OCI-LY7 (cell line): ENCODE data around the gene NEU2.

Source experiments
- EZH2phosphoT487 ChIP-seq: fragments of 200-600 bp; sonication (generic); IDR thresholded peaks from 2 replicates; pipeline ENCODE4 v1.6.1; 2018; ENCODE audit warnings: low read depth, borderline replicate concordance, mild to moderate bottlenecking, mixed run types, antibody characterized with exemption, low read length, moderate library complexity, mixed read lengths
- TF ChIP-seq, protein P1 (sequence below): fragments of 200-600 bp; sonication (generic); conservative IDR thresholded peaks from 2 replicates; pipeline ENCODE4 v1.5.1; 2014; ENCODE audit warnings: mild to moderate bottlenecking, antibody characterized with exemption, low read length, moderate library complexity, mixed read lengths

- TF ChIP-seq, protein P1, sequence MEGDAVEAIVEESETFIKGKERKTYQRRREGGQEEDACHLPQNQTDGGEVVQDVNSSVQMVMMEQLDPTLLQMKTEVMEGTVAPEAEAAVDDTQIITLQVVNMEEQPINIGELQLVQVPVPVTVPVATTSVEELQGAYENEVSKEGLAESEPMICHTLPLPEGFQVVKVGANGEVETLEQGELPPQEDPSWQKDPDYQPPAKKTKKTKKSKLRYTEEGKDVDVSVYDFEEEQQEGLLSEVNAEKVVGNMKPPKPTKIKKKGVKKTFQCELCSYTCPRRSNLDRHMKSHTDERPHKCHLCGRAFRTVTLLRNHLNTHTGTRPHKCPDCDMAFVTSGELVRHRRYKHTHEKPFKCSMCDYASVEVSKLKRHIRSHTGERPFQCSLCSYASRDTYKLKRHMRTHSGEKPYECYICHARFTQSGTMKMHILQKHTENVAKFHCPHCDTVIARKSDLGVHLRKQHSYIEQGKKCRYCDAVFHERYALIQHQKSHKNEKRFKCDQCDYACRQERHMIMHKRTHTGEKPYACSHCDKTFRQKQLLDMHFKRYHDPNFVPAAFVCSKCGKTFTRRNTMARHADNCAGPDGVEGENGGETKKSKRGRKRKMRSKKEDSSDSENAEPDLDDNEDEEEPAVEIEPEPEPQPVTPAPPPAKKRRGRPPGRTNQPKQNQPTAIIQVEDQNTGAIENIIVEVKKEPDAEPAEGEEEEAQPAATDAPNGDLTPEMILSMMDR: no peak
- no peak for TF ChIP-seq EZH2phosphoT487
Measured at GRCh38 chr2:233025706-233026105, 6.8 kb upstream of the NEU2 start.
